ENCODE data around the gene SDK1.

The SDK1 gene

DNA sequence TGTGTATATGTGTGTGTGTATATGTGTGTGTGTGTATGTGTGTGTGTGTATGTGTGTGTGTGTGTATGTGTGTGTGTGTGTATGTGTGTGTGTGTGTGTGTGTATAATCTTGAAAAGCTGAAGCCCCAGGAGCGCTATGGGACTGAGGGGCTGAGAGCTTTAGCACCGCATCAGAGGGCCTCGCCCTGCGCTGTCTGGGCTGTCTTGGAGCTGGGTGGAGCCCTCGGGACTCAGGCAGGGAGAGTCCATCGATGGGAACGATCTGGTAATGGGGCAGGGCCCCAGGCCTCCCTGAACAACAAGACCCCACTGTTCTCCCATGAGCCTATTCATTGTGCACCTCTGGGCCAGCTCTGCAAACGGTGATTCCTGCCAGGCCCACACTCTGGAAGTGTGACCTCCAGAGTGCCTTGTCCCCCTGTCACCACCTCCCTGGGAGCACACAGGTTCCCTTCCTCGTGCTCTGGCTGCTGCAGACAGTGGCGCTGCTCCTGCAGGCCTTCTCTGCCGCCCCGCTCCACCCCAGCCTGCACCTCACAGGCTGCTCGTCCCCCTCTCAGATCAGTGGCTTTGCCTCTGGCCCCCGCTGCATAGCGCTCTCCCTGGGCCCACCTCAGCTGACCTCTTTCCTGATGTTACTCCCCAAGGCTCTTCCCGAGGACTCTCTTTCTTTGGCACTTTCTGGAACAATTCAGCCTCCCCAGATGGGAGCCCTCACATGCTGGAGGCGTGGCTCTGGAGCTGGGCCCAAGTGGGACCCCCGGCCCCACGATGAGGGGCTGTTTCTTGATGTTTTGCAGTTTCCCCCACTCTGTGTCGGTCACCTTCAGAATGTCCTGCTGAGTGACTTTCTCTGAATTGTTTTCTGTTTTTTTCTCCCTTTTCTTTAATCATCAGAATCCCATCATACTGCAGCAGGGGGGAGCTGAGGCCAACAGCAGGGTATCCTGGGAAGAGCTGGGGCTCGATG, 838.9 kb downstream of the SDK1 start:
- no peak overlapping the region for H3K27ac ChIP-seq
- TF ChIP-seq ZFX (IDR thresholded peaks at IDR 0.05) (no peak), CTCF (conservative IDR thresholded peaks at IDR 0.05) (no peak)

- TF ChIP-seq CTCF (conservative IDR thresholded peaks at IDR 0.05) (no peak), ZFX (IDR thresholded peaks at IDR 0.05) (no peak)
- H3K27ac ChIP-seq: no peak overlapping the region
Measured at GRCh38 chr7:4140933-4141332, 839.9 kb downstream of the SDK1 start.

DNA sequence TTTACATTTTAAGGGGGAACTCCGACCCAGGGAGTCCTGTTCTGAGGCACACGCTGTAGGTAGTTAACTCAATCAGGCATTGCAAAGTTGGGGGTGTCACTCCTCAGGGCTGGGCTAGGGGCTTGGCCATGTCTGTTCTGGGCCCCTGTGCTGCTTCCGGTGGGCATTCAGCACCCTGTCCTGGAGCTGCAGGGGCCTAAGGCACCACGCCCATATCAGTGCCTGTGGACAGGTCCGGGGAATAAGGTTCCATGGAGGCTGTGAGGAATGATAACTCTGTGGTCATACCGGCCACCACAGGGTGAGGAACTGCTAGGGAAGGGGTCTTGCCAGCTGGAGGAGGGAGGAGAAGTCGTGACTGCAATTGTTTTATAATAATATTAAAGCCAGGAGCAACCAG, 842.0 kb downstream of the SDK1 start:
- H3K27ac ChIP-seq: no peak overlapping the region
- no peak for TF ChIP-seq CTCF (conservative IDR thresholded peaks at IDR 0.05)
- no peak for TF ChIP-seq ZFX (IDR thresholded peaks at IDR 0.05)

GRCh38 chr7:4143511-4144171, 842.6 kb downstream of the SDK1 start:
- no peak for TF ChIP-seq ZFX (IDR thresholded peaks at IDR 0.05)
- no peak for TF ChIP-seq CTCF (conservative IDR thresholded peaks at IDR 0.05)
- no peak overlapping the region for H3K27ac ChIP-seq

DNA sequence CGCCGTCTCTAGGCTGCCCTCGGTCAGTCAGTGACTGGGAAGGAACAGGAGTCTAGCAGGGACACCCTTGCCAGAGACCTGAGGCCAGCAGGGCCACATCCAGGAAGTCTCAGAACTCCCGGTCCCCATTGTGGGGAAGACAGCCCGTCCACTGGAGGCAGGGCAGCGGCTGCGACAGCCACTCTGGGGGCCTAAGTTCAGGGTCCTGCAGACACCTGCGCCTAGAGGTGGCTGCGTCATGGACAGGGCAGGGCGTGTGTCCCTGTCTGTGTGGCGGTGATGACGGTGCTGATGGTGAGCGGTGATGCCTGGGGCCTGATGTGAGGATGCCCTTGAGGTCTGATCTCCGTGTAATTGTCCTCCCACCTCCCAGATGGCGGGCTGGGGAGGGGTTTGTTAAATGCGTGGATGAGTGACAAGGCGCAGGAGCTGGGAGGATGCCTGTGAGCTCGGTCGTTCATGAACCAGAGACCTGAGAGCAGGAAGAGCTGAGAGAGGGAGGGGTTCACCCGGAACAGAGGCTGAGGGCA, 843.2 kb downstream of the SDK1 start:
- TF ChIP-seq CTCF (conservative IDR thresholded peaks at IDR 0.05) (no peak), ZFX (IDR thresholded peaks at IDR 0.05) (no peak)
- no peak overlapping the region for H3K27ac ChIP-seq

DNA sequence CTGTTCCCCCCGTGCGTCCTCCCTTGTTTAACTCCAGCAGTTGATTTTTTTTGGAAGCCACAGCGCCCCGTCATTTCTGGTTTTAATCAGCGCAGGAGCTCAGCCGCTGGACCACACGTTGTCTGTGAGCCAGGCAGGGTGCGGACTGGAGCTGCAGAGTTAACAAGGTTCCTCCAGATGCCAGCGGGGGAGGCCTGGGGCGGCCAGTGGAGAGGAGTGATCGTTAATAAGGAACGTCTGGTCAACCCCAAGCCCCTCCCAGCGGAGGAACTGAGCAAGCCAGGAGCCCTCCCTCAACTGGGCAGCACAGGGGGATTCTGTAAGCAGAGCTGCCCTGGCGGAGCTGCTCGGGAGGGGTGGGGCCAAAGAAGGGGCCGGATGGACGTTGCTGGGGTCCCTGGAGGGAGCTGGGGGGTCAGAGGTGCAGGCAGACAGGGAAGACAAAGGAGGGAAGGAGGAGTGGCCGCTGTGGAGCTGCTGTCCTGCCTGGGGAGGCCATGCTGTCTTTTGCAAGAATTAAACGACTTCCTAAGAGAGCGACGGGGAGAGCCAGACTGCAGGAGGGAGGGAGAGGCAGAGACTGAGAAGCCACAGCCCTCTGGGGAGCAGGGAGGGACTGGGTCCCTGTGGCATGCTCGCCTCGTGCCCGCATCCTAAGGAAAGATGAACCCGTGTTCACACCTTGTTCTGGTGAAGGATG, 843.9 kb downstream of the SDK1 start:
- H3K27ac ChIP-seq: no peak overlapping the region

More for the DNA sequence above, 843.9 kb downstream of the SDK1 start:
- TF ChIP-seq ZFX (IDR thresholded peaks at IDR 0.05) (no peak), CTCF (conservative IDR thresholded peaks at IDR 0.05) (no peak)
